Measurements from ENCODE around the gene NPAS3.

The NPAS3 gene

DNA sequence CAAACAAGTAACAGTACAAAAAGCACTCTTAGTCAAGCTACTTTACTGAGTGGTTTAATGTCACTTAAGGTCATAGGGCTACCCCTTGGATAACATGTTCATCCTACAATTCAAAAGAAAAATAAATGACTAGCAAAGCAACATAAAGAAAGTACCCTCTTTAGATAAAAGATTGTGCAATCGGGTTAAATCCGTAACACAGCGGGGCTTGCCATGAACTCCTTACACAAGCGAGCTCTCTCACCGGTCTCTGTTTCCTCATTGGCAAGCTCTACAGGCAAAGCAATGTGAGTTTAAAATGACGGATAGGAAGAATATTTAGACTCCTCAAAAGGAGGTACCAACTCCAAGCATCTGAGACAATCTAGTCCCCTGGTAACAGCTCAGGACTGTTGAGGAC lies 871.6 kb downstream of the NPAS3 start:
- no peak overlapping the region for H3K4me2 ChIP-seq (ENCODE audit: low read depth, low read length, poor library complexity, severe bottlenecking)
- H3F3A ChIP-seq (ENCODE audit: low read depth) = no peaks in the 10 kb centered on the region
- no peaks in the 10 kb centered on the region for H3K9me2 ChIP-seq (replicated peaks; ENCODE audit: low read depth, low read length)
- H3K36me3 ChIP-seq (ENCODE audit: insufficient read depth, low read length) = no peaks in the 10 kb centered on the region
- no peaks in the 10 kb centered on the region for H3K9me3 ChIP-seq (ENCODE audit: insufficient read depth, low read depth, low read length)
- H3K79me2 ChIP-seq (ENCODE audit: insufficient read depth, low read length) = no peaks in the 10 kb centered on the region
- H4K20me1 ChIP-seq (ENCODE audit: insufficient read depth, low read length, poor library complexity, severe bottlenecking) = no peaks in the 10 kb centered on the region
- H3K9ac ChIP-seq (ENCODE audit: low read depth, low read length, poor library complexity, severe bottlenecking) = no peak overlapping the region
- H2AFZ ChIP-seq (ENCODE audit: low read length) = no peak overlapping the region
- no peaks in the 10 kb centered on the region for H3K27me3 ChIP-seq (ENCODE audit: insufficient read depth, low read length, poor library complexity, severe bottlenecking)
- no peak for TF ChIP-seq EZH2phosphoT487 (IDR thresholded peaks at IDR 0.05; ENCODE audit: borderline replicate concordance)
- TF ChIP-seq, protein P1, sequence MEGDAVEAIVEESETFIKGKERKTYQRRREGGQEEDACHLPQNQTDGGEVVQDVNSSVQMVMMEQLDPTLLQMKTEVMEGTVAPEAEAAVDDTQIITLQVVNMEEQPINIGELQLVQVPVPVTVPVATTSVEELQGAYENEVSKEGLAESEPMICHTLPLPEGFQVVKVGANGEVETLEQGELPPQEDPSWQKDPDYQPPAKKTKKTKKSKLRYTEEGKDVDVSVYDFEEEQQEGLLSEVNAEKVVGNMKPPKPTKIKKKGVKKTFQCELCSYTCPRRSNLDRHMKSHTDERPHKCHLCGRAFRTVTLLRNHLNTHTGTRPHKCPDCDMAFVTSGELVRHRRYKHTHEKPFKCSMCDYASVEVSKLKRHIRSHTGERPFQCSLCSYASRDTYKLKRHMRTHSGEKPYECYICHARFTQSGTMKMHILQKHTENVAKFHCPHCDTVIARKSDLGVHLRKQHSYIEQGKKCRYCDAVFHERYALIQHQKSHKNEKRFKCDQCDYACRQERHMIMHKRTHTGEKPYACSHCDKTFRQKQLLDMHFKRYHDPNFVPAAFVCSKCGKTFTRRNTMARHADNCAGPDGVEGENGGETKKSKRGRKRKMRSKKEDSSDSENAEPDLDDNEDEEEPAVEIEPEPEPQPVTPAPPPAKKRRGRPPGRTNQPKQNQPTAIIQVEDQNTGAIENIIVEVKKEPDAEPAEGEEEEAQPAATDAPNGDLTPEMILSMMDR (conservative IDR thresholded peaks at IDR 0.05; ENCODE audit: low read length) = no peak
- no peaks in the 10 kb centered on the region for H3K4me1 ChIP-seq (ENCODE audit: insufficient read depth, low read length, poor library complexity, severe bottlenecking)
- no peak overlapping the region for H3K4me3 ChIP-seq (ENCODE audit: low read length, poor library complexity, severe bottlenecking)

GRCh38 chr14:33811721-33812120 lies 873.0 kb downstream of the NPAS3 start:
- TF ChIP-seq, protein P1 (conservative IDR thresholded peaks at IDR 0.05; ENCODE audit: low read length) = no peak
- H3K4me3 ChIP-seq (ENCODE audit: low read length, poor library complexity, severe bottlenecking) = no peak overlapping the region
- H4K20me1 ChIP-seq (ENCODE audit: insufficient read depth, low read length, poor library complexity, severe bottlenecking) = no peaks in the 10 kb centered on the region
- H2AFZ ChIP-seq (ENCODE audit: low read length) = no peak overlapping the region
- no peaks in the 10 kb centered on the region for H3F3A ChIP-seq (ENCODE audit: low read depth)
- no peaks in the 10 kb centered on the region for H3K4me1 ChIP-seq (ENCODE audit: insufficient read depth, low read length, poor library complexity, severe bottlenecking)
- H3K4me2 ChIP-seq (ENCODE audit: low read depth, low read length, poor library complexity, severe bottlenecking) = no peak overlapping the region
- no peaks in the 10 kb centered on the region for H3K27me3 ChIP-seq (ENCODE audit: insufficient read depth, low read length, poor library complexity, severe bottlenecking)
- H3K79me2 ChIP-seq (ENCODE audit: insufficient read depth, low read length) = no peaks in the 10 kb centered on the region
- no peaks in the 10 kb centered on the region for H3K9me3 ChIP-seq (ENCODE audit: insufficient read depth, low read depth, low read length)
- no peak overlapping the region for H3K9ac ChIP-seq (ENCODE audit: low read depth, low read length, poor library complexity, severe bottlenecking)
- no peaks in the 10 kb centered on the region for H3K9me2 ChIP-seq (replicated peaks; ENCODE audit: low read depth, low read length)
- H3K36me3 ChIP-seq (ENCODE audit: insufficient read depth, low read length) = no peaks in the 10 kb centered on the region

GRCh38 chr14:33812181-33812580 lies 873.5 kb downstream of the NPAS3 start:
- no peaks in the 10 kb centered on the region for H3K36me3 ChIP-seq (ENCODE audit: insufficient read depth, low read length)
- H3K9me2 ChIP-seq (replicated peaks; ENCODE audit: low read depth, low read length) = no peaks in the 10 kb centered on the region
- no peak overlapping the region for H3K4me3 ChIP-seq (ENCODE audit: low read length, poor library complexity, severe bottlenecking)
- no peaks in the 10 kb centered on the region for H3K27me3 ChIP-seq (ENCODE audit: insufficient read depth, low read length, poor library complexity, severe bottlenecking)
- no peaks in the 10 kb centered on the region for H4K20me1 ChIP-seq (ENCODE audit: insufficient read depth, low read length, poor library complexity, severe bottlenecking)
- no peaks in the 10 kb centered on the region for H3K79me2 ChIP-seq (ENCODE audit: insufficient read depth, low read length)
- TF ChIP-seq, protein P1 (conservative IDR thresholded peaks at IDR 0.05; ENCODE audit: low read length) = no peak
- TF ChIP-seq EZH2phosphoT487 (IDR thresholded peaks at IDR 0.05; ENCODE audit: borderline replicate concordance) = no peak
- H3F3A ChIP-seq (ENCODE audit: low read depth) = no peaks in the 10 kb centered on the region
- no peaks in the 10 kb centered on the region for H3K9me3 ChIP-seq (ENCODE audit: insufficient read depth, low read depth, low read length)
- H3K4me1 ChIP-seq (ENCODE audit: insufficient read depth, low read length, poor library complexity, severe bottlenecking) = no peaks in the 10 kb centered on the region
- no peak overlapping the region for H3K9ac ChIP-seq (ENCODE audit: low read depth, low read length, poor library complexity, severe bottlenecking)
- H3K4me2 ChIP-seq (ENCODE audit: low read depth, low read length, poor library complexity, severe bottlenecking) = no peak overlapping the region
- H2AFZ ChIP-seq (ENCODE audit: low read length) = no peak overlapping the region

Measured in Loucy (cell line).